Fibroblast of lung (primary cell): ENCODE measurements around the gene SHISA5.

Source experiments
- CTCF ChIP-seq, 2 donors: IDR thresholded peaks in 1 of 2; conservative IDR thresholded peaks in 1 of 2; 1 replicate in 1 of 2; 2 replicates in 1 of 2; pipeline ENCODE4 v1.5.1; 2011 to 2012; ENCODE audit warnings: low read length in 2 of 2, control low read depth in 1 of 2, inconsistent platforms in 1 of 2, low read depth in 1 of 2, mild to moderate bottlenecking in 1 of 2
- EZH2 ChIP-seq: IDR thresholded peaks from 2 replicates; pipeline ENCODE4 v1.5.1; 2012; ENCODE audit warnings: low read length, control low read depth, mild to moderate bottlenecking; ENCODE audit errors: missing control alignments

- no peak for TF ChIP-seq CTCF (conservative IDR thresholded peaks at IDR 0.05 in 1 of 2, IDR thresholded peaks at IDR 0.05 in 1 of 2; ENCODE audit: low read depth in 1 of 2, low read length in 2 of 2)
- no peak for TF ChIP-seq EZH2
Measured at GRCh38 chr3:48426944-48427629, 76.9 kb downstream of the SHISA5 start.
